ENCODE data around the gene MKI67.
"Not testable (repeated sequence)": the region's sequence is repeated elsewhere in the genome, so short reads cannot be mapped to it uniquely, and the experiment has no call there.

GRCh38 chr10:128094596-128094995 lies 31.6 kb downstream of the MKI67 start:
- TF ChIP-seq GABPA (IDR thresholded peaks at IDR 0.05; ENCODE audit: low read depth); USF2 (IDR thresholded peaks at IDR 0.05; ENCODE audit: borderline replicate concordance, low read depth, low read length); TEAD4 (IDR thresholded peaks at IDR 0.05; ENCODE audit: borderline replicate concordance, insufficient read depth); FOXM1 (IDR thresholded peaks at IDR 0.05; ENCODE audit: low read depth); FOXJ3 (CRISPR knock-in tag; IDR thresholded peaks at IDR 0.05); RXRA (IDR thresholded peaks at IDR 0.05; ENCODE audit: borderline replicate concordance, low read depth); MXI1 (IDR thresholded peaks at IDR 0.05; ENCODE audit: low read depth, low read length); MAX (IDR thresholded peaks at IDR 0.05; ENCODE audit: low read depth); EZH2phosphoT487 (IDR thresholded peaks at IDR 0.05; ENCODE audit: borderline replicate concordance, low read depth); YY1 (IDR thresholded peaks at IDR 0.05; ENCODE audit: low read depth): not testable (repeated sequence)
- TF ChIP-seq, protein P1, sequence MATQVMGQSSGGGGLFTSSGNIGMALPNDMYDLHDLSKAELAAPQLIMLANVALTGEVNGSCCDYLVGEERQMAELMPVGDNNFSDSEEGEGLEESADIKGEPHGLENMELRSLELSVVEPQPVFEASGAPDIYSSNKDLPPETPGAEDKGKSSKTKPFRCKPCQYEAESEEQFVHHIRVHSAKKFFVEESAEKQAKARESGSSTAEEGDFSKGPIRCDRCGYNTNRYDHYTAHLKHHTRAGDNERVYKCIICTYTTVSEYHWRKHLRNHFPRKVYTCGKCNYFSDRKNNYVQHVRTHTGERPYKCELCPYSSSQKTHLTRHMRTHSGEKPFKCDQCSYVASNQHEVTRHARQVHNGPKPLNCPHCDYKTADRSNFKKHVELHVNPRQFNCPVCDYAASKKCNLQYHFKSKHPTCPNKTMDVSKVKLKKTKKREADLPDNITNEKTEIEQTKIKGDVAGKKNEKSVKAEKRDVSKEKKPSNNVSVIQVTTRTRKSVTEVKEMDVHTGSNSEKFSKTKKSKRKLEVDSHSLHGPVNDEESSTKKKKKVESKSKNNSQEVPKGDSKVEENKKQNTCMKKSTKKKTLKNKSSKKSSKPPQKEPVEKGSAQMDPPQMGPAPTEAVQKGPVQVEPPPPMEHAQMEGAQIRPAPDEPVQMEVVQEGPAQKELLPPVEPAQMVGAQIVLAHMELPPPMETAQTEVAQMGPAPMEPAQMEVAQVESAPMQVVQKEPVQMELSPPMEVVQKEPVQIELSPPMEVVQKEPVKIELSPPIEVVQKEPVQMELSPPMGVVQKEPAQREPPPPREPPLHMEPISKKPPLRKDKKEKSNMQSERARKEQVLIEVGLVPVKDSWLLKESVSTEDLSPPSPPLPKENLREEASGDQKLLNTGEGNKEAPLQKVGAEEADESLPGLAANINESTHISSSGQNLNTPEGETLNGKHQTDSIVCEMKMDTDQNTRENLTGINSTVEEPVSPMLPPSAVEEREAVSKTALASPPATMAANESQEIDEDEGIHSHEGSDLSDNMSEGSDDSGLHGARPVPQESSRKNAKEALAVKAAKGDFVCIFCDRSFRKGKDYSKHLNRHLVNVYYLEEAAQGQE (IDR thresholded peaks at IDR 0.05; ENCODE audit: low read depth, low read length), result not testable (repeated sequence)
- TF ChIP-seq, protein P2, sequence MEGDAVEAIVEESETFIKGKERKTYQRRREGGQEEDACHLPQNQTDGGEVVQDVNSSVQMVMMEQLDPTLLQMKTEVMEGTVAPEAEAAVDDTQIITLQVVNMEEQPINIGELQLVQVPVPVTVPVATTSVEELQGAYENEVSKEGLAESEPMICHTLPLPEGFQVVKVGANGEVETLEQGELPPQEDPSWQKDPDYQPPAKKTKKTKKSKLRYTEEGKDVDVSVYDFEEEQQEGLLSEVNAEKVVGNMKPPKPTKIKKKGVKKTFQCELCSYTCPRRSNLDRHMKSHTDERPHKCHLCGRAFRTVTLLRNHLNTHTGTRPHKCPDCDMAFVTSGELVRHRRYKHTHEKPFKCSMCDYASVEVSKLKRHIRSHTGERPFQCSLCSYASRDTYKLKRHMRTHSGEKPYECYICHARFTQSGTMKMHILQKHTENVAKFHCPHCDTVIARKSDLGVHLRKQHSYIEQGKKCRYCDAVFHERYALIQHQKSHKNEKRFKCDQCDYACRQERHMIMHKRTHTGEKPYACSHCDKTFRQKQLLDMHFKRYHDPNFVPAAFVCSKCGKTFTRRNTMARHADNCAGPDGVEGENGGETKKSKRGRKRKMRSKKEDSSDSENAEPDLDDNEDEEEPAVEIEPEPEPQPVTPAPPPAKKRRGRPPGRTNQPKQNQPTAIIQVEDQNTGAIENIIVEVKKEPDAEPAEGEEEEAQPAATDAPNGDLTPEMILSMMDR (IDR thresholded peaks at IDR 0.05), result not testable (repeated sequence)
